ENCODE results near the gene SCNM1.
"Not testable (repeated sequence)": the region's sequence is repeated elsewhere in the genome, so short reads cannot be mapped to it uniquely, and the experiment has no call there.

SCNM1 gene

GRCh38 chr1:151193304-151193703 is 27.4 kb downstream of the SCNM1 start:
- no peak for DNase-seq (ENCODE audit: low read depth)

- DNase-seq (ENCODE audit: low read depth): no peak
Measured at GRCh38 chr1:151193856-151194255, 27.9 kb downstream of the SCNM1 start.

GRCh38 chr1:151194894-151195594 is 29.1 kb downstream of the SCNM1 start:
- peak; percentile 89 for DNase-seq (ENCODE audit: low read depth)

- peak; percentile 85 for DNase-seq (ENCODE audit: low read depth)
Measured at GRCh38 chr1:151196292-151196800, 30.4 kb downstream of the SCNM1 start.

DNA sequence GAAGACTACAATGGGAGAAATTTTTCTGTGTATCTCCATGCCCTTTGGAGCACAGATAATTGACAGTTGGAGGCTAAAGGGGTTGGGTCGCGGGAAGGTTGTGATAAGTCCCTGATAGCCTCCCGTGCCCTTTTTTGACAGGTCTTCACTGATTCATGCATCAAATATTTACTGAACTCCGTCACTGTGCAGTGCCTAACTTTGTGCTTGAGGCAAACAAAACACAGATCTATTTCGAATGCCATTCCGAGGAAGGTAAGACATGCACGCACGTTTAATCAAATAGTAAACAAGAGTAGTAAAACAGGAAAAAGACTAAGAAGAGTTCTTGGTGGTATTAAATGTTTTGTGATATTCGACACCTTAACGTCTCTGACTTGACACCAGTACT is 31.9 kb downstream of the SCNM1 start:
- DNase-seq (ENCODE audit: low read depth): no peak

DNA sequence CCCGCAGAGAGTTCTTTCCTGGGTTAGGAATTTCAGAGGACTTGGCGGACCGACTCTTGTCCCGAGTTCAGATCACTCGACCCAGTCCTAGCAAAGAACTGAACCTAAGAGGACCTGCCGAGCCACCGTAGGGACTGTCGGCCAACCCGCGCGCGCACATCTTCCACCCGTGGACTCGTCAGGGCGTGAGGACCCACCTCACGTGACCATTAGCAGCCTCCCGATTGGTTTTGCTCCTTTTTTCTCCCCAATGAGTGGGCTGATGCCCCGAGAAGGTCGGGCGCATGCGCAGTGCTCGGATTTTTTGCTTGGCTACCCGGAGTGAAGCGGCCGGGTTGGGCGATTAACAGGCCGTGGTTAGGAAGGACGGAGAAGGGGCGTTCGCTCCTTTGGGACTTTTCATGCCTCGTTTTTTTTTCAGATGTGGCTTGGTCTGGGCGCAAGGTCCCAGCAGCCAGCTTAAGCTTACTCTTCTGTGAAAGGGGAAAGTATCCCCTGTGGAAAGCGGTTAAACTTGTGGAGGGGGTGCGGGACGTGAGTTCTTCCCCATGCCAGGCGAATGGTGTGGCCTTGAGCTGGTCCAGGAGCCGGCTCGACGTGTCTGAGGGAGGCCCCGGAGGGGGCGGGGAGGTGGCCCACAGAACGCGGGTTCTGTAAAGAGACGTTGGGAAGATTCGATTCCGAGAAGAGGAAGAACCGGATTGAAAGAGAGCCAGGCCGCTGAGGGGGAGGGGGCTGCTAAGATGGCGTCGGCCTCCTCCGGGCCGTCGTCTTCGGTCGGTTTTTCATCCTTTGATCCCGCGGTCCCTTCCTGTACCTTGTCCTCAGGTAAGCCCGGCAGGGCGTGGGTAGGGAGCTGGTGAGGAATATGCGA is 32.5 kb downstream of the SCNM1 start, which contains the start of gene PIP5K1A:
Gene PIP5K1A, plus strand, starts transcription at position 299 of the 874 bp plus-strand sequence. Its CDS starts 445 bp downstream, at position 744.
- DNase-seq (ENCODE audit: low read depth): peak; percentile 98

GRCh38 chr1:151199873-151200581 is 34.1 kb downstream of the SCNM1 start:
- DNase-seq (ENCODE audit: low read depth): peak; percentile 85

- not testable (repeated sequence) for DNase-seq (ENCODE audit: low read depth)
Measured at GRCh38 chr1:151205381-151205965, 39.5 kb downstream of the SCNM1 start.

GRCh38 chr1:151210830-151211229 is 44.9 kb downstream of the SCNM1 start:
- DNase-seq (ENCODE audit: low read depth): peak; percentile 41

DNA sequence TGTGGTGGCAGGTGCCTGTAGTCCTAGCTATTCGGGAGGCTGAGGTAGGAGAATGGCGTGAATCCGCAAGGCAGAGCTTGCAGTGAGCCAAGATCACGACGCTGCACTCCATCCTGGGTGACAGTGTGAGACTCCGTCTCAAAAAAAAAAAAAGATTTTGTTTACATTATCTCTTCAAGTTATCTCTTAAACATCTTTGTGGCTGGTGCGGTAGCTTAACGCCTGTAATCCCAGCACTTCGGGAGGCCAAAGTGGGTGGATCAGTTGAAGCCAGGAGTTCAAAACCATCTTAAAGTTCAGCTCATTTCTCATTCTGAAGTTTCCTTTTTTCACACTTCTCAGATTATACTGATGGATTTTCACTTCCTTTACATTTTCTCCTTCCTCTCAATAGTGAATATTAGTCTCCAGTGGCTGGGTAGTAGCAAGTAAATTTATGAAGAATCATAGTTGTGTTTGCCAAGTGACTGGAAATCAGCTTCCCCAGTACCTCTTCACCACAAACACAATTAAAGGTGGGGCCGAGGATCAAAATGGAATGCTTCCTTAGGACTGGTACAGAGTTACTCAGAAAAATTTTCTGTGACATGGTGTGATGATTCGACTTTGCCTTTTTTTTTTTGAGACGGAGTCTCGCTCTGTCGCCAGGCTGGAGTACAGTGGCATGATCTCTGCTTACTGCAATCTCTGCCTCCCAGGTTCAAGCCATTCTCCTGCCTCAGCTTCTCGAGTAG is 46.2 kb downstream of the SCNM1 start:
- DNase-seq (ENCODE audit: low read depth): no peak

GRCh38 chr1:151213560-151213959 is 47.6 kb downstream of the SCNM1 start:
- no peak for DNase-seq (ENCODE audit: low read depth)

All from fibroblast of gingiva (primary cell).